ENCODE data around the gene LCN6. TPM values are rescaled to one million over a fixed set of nuclear protein-coding genes. Genes with fewer than 3 reads are reported as not detected.
A peak's percentile ranks its signal among the peaks of the same experiment; 100 is the strongest.
"Not testable (repeated sequence)": the region's sequence is repeated elsewhere in the genome, so short reads cannot be mapped to it uniquely, and the experiment has no call there.

LCN6 gene
- total RNA-seq, 1 experiment from 2014 or later = not detected

GRCh38 chr9:136787690-136788400 is 39.5 kb upstream of the LCN6 start:
- H3K36me3 ChIP-seq = no peaks in the 10 kb centered on the region
- H3K27me3 ChIP-seq = peaks cover 3% of the 10 kb centered on the region
- H3K27ac ChIP-seq = no peak overlapping the region
- no peaks in the 10 kb centered on the region; the same call in 1 of the 2 replicates for H3K9me3 ChIP-seq (replicated peaks)
- no peak overlapping the region for H3K4me3 ChIP-seq
- peaks cover 25% of the 10 kb centered on the region for H3K4me1 ChIP-seq
- DNase-seq = peak; percentile 67 to 90

- not testable (repeated sequence) for DNase-seq; H3K4me3 ChIP-seq; H3K36me3 ChIP-seq; H3K27ac ChIP-seq; H3K27me3 ChIP-seq; H3K9me3 ChIP-seq (replicated peaks)
- H3K4me1 ChIP-seq = peaks cover 26% of the 10 kb centered on the region
Observed at GRCh38 chr9:136786983-136787382, 38.7 kb upstream of the LCN6 start.

GRCh38 chr9:136786451-136786850 is 38.1 kb upstream of the LCN6 start:
- Histone ChIP-seq H3K36me3 (no peaks in the 10 kb centered on the region), H3K4me1 (peaks cover 26% of the 10 kb centered on the region)
- no peak for DNase-seq

GRCh38 chr9:136785565-136786355 is 37.4 kb upstream of the LCN6 start:
- not testable (repeated sequence) for H3K9me3 ChIP-seq (replicated peaks); H3K36me3 ChIP-seq; DNase-seq; H3K27ac ChIP-seq; H3K4me3 ChIP-seq
- Histone ChIP-seq H3K27me3 (peaks cover 10% of the 10 kb centered on the region), H3K4me1 (peaks cover 26% of the 10 kb centered on the region)

More at GRCh38 chr9:136786451-136786850, 38.1 kb upstream of the LCN6 start:
- H3K27ac ChIP-seq = no peak overlapping the region
- H3K9me3 ChIP-seq (replicated peaks) = no peaks in the 10 kb centered on the region; the same call in 1 of the 2 replicates
- peaks cover 4% of the 10 kb centered on the region for H3K27me3 ChIP-seq
- H3K4me3 ChIP-seq = no peak overlapping the region

GRCh38 chr9:136784997-136785361 is 36.7 kb upstream of the LCN6 start:
- no peak for DNase-seq
- H3K27me3 ChIP-seq = peaks cover 14% of the 10 kb centered on the region
- H3K9me3 ChIP-seq (replicated peaks) = no peaks in the 10 kb centered on the region; the same call in 1 of the 2 replicates
- no peak overlapping the region for H3K4me3 ChIP-seq
- peaks cover 22% of the 10 kb centered on the region for H3K4me1 ChIP-seq
- no peaks in the 10 kb centered on the region for H3K36me3 ChIP-seq
- no peak overlapping the region for H3K27ac ChIP-seq

- Histone ChIP-seq H3K4me1 (peaks cover 16% of the 10 kb centered on the region), H3K9me3 (replicated peaks) (no peaks in the 10 kb centered on the region; the same call in 1 of the 2 replicates), H3K4me3 (no peak overlapping the region), H3K27ac (no peak overlapping the region), H3K36me3 (no peaks in the 10 kb centered on the region), H3K27me3 (peaks cover 19% of the 10 kb centered on the region)
- peak in 1 of 2 experiments; percentile 65 for DNase-seq
Observed at GRCh38 chr9:136784249-136784996, 36.1 kb upstream of the LCN6 start.

GRCh38 chr9:136782452-136782851 is 34.1 kb upstream of the LCN6 start:
- Histone ChIP-seq H3K27ac (no peak overlapping the region), H3K4me1 (peaks cover 4% of the 10 kb centered on the region; the same call in 1 of the 2 replicates), H3K9me3 (replicated peaks) (no peaks in the 10 kb centered on the region; the same call in 1 of the 2 replicates), H3K36me3 (no peaks in the 10 kb centered on the region), H3K4me3 (no peak overlapping the region), H3K27me3 (peaks cover 29% of the 10 kb centered on the region)
- DNase-seq = no peak

- H3K9me3 ChIP-seq (replicated peaks) = no peaks in the 10 kb centered on the region; the same call in 1 of the 2 replicates
- H3K4me1 ChIP-seq = peaks cover 3% of the 10 kb centered on the region; the same call in 1 of the 2 replicates
- H3K36me3 ChIP-seq = no peaks in the 10 kb centered on the region
- H3K27me3 ChIP-seq = peaks cover 29% of the 10 kb centered on the region
- no peak overlapping the region for H3K27ac ChIP-seq
- H3K4me3 ChIP-seq = no peak overlapping the region
- DNase-seq = no peak
Observed at GRCh38 chr9:136779808-136780207, 31.5 kb upstream of the LCN6 start.

- DNase-seq = no peak
- Histone ChIP-seq H3K36me3 (no peaks in the 10 kb centered on the region), H3K27me3 (peaks cover 26% of the 10 kb centered on the region), H3K4me3 (no peak overlapping the region), H3K4me1 (no peaks in the 10 kb centered on the region), H3K9me3 (replicated peaks) (peaks cover 12% of the 10 kb centered on the region; the same call in 1 of the 2 replicates), H3K27ac (no peak overlapping the region)
Observed at GRCh38 chr9:136777359-136777758, 29.0 kb upstream of the LCN6 start.

GRCh38 chr9:136776947-136777346 is 28.6 kb upstream of the LCN6 start:
- Histone ChIP-seq H3K36me3 (no peaks in the 10 kb centered on the region), H3K4me1 (no peaks in the 10 kb centered on the region), H3K27ac (no peak overlapping the region), H3K9me3 (replicated peaks) (peaks cover 12% of the 10 kb centered on the region; the same call in 1 of the 2 replicates), H3K27me3 (peaks cover 26% of the 10 kb centered on the region), H3K4me3 (no peak overlapping the region)
- no peak for DNase-seq

GRCh38 chr9:136775191-136775590 is 26.9 kb upstream of the LCN6 start:
- H3K27ac ChIP-seq = no peak overlapping the region
- peaks cover 12% of the 10 kb centered on the region; the same call in 1 of the 2 replicates for H3K9me3 ChIP-seq (replicated peaks)
- no peaks in the 10 kb centered on the region for H3K36me3 ChIP-seq
- H3K4me3 ChIP-seq = no peak overlapping the region
- DNase-seq = no peak
- no peaks in the 10 kb centered on the region for H3K4me1 ChIP-seq
- H3K27me3 ChIP-seq = peaks cover 17% of the 10 kb centered on the region

GRCh38 chr9:136774416-136775045 is 26.2 kb upstream of the LCN6 start:
- Histone ChIP-seq H3K4me3 (no peak overlapping the region), H3K36me3 (no peaks in the 10 kb centered on the region), H3K9me3 (replicated peaks) (peaks cover 12% of the 10 kb centered on the region; the same call in 1 of the 2 replicates), H3K4me1 (no peaks in the 10 kb centered on the region), H3K27ac (no peak overlapping the region), H3K27me3 (peaks cover 12% of the 10 kb centered on the region)
- DNase-seq = no peak

- H3K27me3 ChIP-seq = peaks cover 8% of the 10 kb centered on the region
- H3K9me3 ChIP-seq (replicated peaks) = peaks cover 12% of the 10 kb centered on the region; the same call in 1 of the 2 replicates
- DNase-seq = peak; percentile 69 to 71
- no peak overlapping the region for H3K4me3 ChIP-seq
- H3K27ac ChIP-seq = no peak overlapping the region
- no peaks in the 10 kb centered on the region for H3K36me3 ChIP-seq
- no peaks in the 10 kb centered on the region for H3K4me1 ChIP-seq
Observed at GRCh38 chr9:136773386-136774044, 25.2 kb upstream of the LCN6 start.

All from SJCRH30 (cell line).